Fibroblast of lung (primary cell): ENCODE measurements around the gene MAN2B2. TPM values are rescaled to one million over a fixed set of nuclear protein-coding genes. Genes with fewer than 3 reads are reported as not detected.
A peak's percentile ranks its signal among the peaks of the same experiment; 100 is the strongest.

Experiments
- DNase-seq, 2 donors: peaks; one replicate each; pipeline versions ENCODE4 v3.0.0 to v3.0.0-alpha.2; 2010; ENCODE audit warnings: low read depth in 2 of 2
- H2AFZ ChIP-seq: 2 replicates; pipeline ENCODE4 v1.5.1; 2012; ENCODE audit warnings: low read length, control low read depth, inconsistent platforms
- H3K27ac ChIP-seq: 2 replicates; pipeline ENCODE4 v1.5.1; 2011; ENCODE audit warnings: low read length, control low read depth; ENCODE audit not compliant: insufficient read depth
- H3K27me3 ChIP-seq: 2 replicates; pipeline ENCODE4 v1.5.1; 2011; ENCODE audit warnings: mild to moderate bottlenecking, low read length; ENCODE audit not compliant: control insufficient read depth, insufficient read depth
- H3K36me3 ChIP-seq: 2 replicates; pipeline ENCODE4 v1.5.1; 2011; ENCODE audit warnings: low read length; ENCODE audit not compliant: control insufficient read depth, insufficient read depth
- H3K4me1 ChIP-seq: 2 replicates; pipeline ENCODE4 v1.5.1; 2011; ENCODE audit warnings: low read length; ENCODE audit not compliant: control insufficient read depth, insufficient read depth; ENCODE audit errors: extremely low read depth
- H3K4me2 ChIP-seq: 2 replicates; pipeline ENCODE4 v1.5.1; 2011; ENCODE audit warnings: low read length, control low read depth; ENCODE audit not compliant: insufficient read depth; ENCODE audit errors: extremely low read depth
- H3K4me3 ChIP-seq, 4 experiments: fragments of 200-600 bp in 1 of 4; sonication (generic) in 1 of 4; replicated peaks in 1 of 4; 2 replicates each; pipeline ENCODE4 v1.5.1; 2011 to 2016; ENCODE audit warnings: low read length in 4 of 4, low read depth in 3 of 4, mild to moderate bottlenecking in 3 of 4, control low read depth in 2 of 4, inconsistent platforms in 1 of 4, mixed read lengths in 1 of 4; ENCODE audit not compliant: insufficient read depth in 1 of 4; ENCODE audit errors: control extremely low read depth in 1 of 4
- H3K79me2 ChIP-seq: 2 replicates; pipeline ENCODE4 v1.5.1; 2012; ENCODE audit warnings: mild to moderate bottlenecking, low read length, inconsistent platforms; ENCODE audit not compliant: control insufficient read depth, insufficient read depth
- H3K9ac ChIP-seq: 2 replicates; pipeline ENCODE4 v1.5.1; 2011; ENCODE audit warnings: mild to moderate bottlenecking, low read length, control low read depth; ENCODE audit not compliant: insufficient read depth
- H3K9me3 ChIP-seq: 2 replicates; pipeline ENCODE4 v1.5.1; 2012; ENCODE audit warnings: low read depth, low read length; ENCODE audit not compliant: control insufficient read depth, insufficient read depth
- H4K20me1 ChIP-seq: 2 replicates; pipeline ENCODE4 v1.5.1; 2011; ENCODE audit warnings: low read length; ENCODE audit not compliant: control insufficient read depth, insufficient read depth; ENCODE audit errors: extremely low read depth
- EZH2 ChIP-seq: IDR thresholded peaks from 2 replicates; pipeline ENCODE4 v1.5.1; 2012; ENCODE audit warnings: low read length, control low read depth, mild to moderate bottlenecking; ENCODE audit errors: missing control alignments
- polyA plus RNA-seq, 2 donors: library from polyadenylated mRNA; depleted of rRNA in 1 of 2; stranded (reverse) in 1 of 2; unstranded in 1 of 2; fragments of >200 nt; gene quantifications; 2 replicates each; pipeline ENCODE4 v1.2.1, GENCODE V29; 2011 to 2012; ENCODE audit warnings: missing spikeins in 1 of 2
- total RNA-seq: library from RNA; depleted of rRNA; stranded (reverse); fragments of >200 nt; gene quantifications from 2 replicates; pipeline ENCODE4 v1.2.1, GENCODE V29; 2014
- TF ChIP-seq, protein P1 (sequence below), 2 donors: IDR thresholded peaks in 1 of 2; conservative IDR thresholded peaks in 1 of 2; 1 replicate in 1 of 2; 2 replicates in 1 of 2; pipeline ENCODE4 v1.5.1; 2011 to 2012; ENCODE audit warnings: low read length in 2 of 2, control low read depth in 1 of 2, inconsistent platforms in 1 of 2, low read depth in 1 of 2, mild to moderate bottlenecking in 1 of 2

Gene MAN2B2
- total and polyA plus RNA-seq, 2 donors (not counting 1 experiment from before 2014, with no cell fraction given), result 19.0 to 27.2 TPM

DNA sequence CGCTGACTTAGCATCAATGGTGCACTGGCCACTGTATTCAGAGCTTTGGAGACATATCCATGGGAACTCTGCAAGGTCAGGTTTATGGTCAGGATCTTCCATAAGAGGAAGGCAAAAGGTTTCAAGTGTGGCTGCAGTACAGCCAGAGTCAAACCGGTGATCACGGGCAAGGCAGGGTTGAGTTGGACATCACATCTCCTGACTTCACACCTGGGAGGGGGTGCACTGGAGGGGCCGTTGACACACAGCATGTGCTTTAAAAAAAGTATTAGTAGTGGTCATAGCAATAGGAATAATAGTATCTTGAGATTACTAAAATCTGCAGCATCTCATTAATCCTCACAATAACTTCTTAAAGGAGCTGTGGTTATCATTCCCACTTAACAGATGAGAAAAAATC, 28.9 kb upstream of the MAN2B2 start:
- no peak overlapping the region for H3K4me3 ChIP-seq
- H3K27ac ChIP-seq, result no peak overlapping the region
- H3K4me2 ChIP-seq, result no peak overlapping the region
- no peak for DNase-seq
- H3K9me3 ChIP-seq, result no peaks in the 10 kb centered on the region
- no peaks in the 10 kb centered on the region for H3K79me2 ChIP-seq
- H3K4me1 ChIP-seq, result no peaks in the 10 kb centered on the region
- no peak overlapping the region for H3K9ac ChIP-seq
- no peak overlapping the region for H2AFZ ChIP-seq
- TF ChIP-seq, protein P1, sequence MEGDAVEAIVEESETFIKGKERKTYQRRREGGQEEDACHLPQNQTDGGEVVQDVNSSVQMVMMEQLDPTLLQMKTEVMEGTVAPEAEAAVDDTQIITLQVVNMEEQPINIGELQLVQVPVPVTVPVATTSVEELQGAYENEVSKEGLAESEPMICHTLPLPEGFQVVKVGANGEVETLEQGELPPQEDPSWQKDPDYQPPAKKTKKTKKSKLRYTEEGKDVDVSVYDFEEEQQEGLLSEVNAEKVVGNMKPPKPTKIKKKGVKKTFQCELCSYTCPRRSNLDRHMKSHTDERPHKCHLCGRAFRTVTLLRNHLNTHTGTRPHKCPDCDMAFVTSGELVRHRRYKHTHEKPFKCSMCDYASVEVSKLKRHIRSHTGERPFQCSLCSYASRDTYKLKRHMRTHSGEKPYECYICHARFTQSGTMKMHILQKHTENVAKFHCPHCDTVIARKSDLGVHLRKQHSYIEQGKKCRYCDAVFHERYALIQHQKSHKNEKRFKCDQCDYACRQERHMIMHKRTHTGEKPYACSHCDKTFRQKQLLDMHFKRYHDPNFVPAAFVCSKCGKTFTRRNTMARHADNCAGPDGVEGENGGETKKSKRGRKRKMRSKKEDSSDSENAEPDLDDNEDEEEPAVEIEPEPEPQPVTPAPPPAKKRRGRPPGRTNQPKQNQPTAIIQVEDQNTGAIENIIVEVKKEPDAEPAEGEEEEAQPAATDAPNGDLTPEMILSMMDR (conservative IDR thresholded peaks at IDR 0.05 in 1 of 2, IDR thresholded peaks at IDR 0.05 in 1 of 2; ENCODE audit: low read depth in 1 of 2, low read length in 2 of 2), result no peak
- TF ChIP-seq EZH2, result no peak
- no peaks in the 10 kb centered on the region for H3K36me3 ChIP-seq
- no peaks in the 10 kb centered on the region for H4K20me1 ChIP-seq
- no peaks in the 10 kb centered on the region for H3K27me3 ChIP-seq

DNA sequence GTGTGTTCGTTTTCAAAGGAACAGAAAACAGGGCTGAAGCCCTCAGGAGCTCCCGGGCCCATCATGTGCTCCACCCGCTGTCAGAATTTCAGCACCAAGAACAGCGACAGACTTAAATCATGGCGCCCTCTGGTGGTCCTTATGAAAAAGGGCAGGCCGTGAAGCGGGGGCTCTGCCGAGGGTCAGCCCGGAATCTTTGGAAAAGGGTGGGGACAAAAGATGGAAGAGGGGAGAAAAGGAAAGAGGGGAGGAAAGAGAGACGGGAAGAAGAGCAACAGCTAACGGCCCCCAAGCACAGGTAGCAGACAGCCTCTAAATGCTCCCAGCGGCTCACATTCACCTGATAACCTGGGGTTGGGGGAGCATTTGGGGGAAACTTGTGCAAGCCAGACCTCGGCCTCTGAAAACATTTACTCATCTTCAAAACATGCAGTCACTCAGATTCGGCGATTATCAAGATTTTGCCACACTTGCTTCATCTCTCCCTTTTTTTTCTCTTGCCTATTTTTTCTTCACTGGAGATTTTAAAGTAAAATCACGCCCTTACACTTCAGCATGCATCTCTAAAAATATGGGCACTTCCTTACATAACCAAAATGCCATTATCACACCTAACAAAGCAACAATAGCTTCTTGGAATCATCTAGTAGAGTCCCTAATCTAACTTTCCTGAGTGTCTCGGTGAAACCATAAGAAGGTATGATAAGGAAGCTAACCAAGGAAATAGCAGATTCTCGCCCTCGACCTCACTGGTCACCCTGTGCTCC, 28.1 kb upstream of the MAN2B2 start:
- Histone ChIP-seq H3K36me3 (no peaks in the 10 kb centered on the region), H3K9me3 (no peaks in the 10 kb centered on the region), H3K27ac (no peak overlapping the region), H3K4me3 (no peak overlapping the region), H3K4me2 (no peak overlapping the region), H3K79me2 (no peaks in the 10 kb centered on the region), H3K4me1 (no peaks in the 10 kb centered on the region), H3K9ac (no peak overlapping the region), H4K20me1 (no peaks in the 10 kb centered on the region), H3K27me3 (no peaks in the 10 kb centered on the region), H2AFZ (no peak overlapping the region)
- peak; percentile 58 to 78 for DNase-seq
- TF ChIP-seq EZH2, result no peak
- TF ChIP-seq, protein P1 (conservative IDR thresholded peaks at IDR 0.05 in 1 of 2, IDR thresholded peaks at IDR 0.05 in 1 of 2; ENCODE audit: low read depth in 1 of 2, low read length in 2 of 2), result peak; percentile 85 to 86

DNA sequence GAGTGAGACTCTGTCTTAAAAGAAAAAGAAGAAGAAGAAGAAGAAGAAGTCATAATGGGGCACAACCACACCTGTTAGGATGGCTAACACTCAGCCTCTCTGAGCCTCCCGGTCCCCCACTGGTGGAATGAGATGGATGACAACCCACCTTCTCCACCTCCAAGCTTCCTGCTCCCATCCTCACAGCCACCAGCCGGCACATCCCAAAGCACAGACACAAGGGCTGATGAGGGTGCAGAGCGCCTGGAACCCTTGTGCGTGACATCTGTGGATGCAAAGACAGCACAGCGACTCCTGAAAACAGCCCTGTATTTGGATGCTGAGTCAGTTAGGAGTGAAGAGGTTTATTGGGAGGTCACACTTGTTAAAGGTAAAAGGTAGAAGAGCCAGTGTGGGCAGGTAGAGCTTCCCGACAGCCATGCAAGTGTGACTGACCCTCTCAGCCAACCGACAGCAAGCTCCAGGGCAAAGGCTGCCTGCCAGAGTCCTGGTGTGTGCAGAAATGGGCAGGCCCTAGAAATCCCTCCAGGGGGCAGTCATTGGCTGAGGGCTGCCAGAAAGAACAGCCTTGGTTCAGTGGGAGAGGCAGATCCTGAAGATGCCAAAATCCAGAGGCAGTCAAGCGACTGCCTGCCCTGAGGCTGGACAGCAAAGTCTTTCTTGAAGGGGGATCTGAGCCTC, 26.6 kb upstream of the MAN2B2 start:
- no peak for TF ChIP-seq EZH2
- TF ChIP-seq, protein P1 (conservative IDR thresholded peaks at IDR 0.05 in 1 of 2, IDR thresholded peaks at IDR 0.05 in 1 of 2; ENCODE audit: low read depth in 1 of 2, low read length in 2 of 2), result peak in 1 of 2 donors; percentile 44
- Histone ChIP-seq H3K36me3 (no peaks in the 10 kb centered on the region), H3K4me3 (no peak overlapping the region), H3K79me2 (no peaks in the 10 kb centered on the region), H3K9ac (no peak overlapping the region), H3K4me2 (no peak overlapping the region), H2AFZ (no peak overlapping the region), H3K9me3 (no peaks in the 10 kb centered on the region), H3K27ac (no peak overlapping the region), H3K4me1 (no peaks in the 10 kb centered on the region), H4K20me1 (no peaks in the 10 kb centered on the region), H3K27me3 (no peaks in the 10 kb centered on the region)
- peak; percentile 23 to 42 for DNase-seq
